Stimulated activated CD8-positive, alpha-beta memory T cell treated with anti-CD3 and anti-CD28 coated beads, Interleukin-7, amount 100 ng/mL, for 48 hours (primary cell): ENCODE measurements around the gene TM6SF1.
"Not testable (repeated sequence)": the region's sequence is repeated elsewhere in the genome, so short reads cannot be mapped to it uniquely, and the experiment has no call there.

ENCODE experiments used
- DNase-seq, 2 donors: peaks; one replicate each; pipeline ENCODE4 v3.0.0-alpha.2; 2020; ENCODE audit warnings: low read depth in 1 of 2; ENCODE audit errors: extremely low read depth in 1 of 2

The TM6SF1 gene

DNA sequence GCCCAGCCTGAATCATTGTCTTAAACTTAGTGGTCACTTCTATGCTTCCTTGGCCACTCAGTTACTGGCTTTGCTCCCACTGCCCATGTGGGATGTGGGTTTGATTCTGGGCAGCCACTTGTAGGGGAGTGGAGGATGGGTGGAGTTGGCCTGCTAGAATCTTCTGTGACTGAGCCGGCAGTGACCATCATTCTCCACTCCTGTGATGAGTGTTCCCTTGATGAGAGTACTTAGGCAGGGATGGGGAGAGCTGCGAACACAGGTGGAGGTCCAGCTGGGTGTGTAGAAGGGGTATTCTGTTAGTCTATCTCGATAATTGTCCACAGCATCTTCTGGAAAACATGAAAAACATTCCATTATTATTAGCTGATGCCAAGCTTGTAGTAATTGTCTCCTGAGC is 8.0 kb downstream of the TM6SF1 start:
- peak in 1 of 2 donors; percentile 11 for DNase-seq

DNA sequence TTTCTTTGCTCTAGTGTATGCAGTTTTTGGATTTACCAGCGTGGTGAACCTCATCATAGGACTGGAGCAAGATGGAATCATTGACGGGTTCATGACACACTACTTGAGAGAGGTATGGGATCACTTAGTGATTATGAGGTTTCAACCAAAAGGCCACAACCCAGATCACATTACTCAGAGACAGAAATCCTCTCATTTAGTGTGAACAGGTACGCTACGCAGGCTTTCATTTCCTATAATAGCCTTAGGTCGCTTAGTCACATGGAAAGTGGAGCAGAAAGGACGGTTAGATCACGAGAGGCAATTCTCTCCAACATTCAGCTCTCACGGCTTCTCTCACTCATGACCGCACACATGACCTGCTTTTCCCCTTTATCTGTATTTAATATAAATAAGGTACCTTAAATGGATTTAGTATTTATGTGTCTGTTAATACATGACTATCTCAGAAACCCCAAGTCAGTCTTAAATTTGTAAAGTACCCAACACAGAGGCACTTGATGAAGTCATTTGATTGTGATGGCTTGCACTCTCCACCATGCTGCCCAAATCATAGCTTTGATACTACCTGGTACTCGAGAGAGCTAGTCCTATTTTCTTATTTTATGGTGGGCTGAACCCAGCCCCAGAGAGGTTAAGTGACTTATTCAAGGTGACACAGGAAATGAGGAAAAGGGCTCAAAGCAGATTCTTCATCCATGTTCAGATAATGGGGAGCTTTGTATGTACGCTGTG is 8.6 kb downstream of the TM6SF1 start:
- peak in 1 of 2 donors; percentile 3 for DNase-seq

GRCh38 chr15:83118291-83118827 is 10.9 kb downstream of the TM6SF1 start:
- DNase-seq = no peak

DNA sequence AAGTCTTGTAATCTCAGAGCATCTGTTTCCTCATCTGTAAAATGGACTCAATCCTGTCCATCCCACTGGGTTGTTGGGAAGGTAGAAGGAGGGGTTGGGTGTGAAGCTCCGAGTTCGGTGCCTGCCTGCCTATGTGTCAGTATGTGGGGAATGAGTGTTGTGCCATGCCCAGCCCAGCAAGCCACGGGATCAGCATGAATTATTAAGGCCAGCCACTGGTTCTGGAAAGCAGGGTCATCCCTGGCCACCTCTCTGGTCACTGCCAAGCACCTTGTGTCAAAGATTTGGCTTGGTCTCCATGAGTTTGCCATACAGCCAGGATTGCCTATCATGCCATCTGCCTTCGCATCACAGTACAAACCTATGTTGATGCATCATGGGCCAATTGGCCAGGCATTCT is 11.5 kb downstream of the TM6SF1 start:
- DNase-seq = no peak

GRCh38 chr15:83119968-83120581 is 12.6 kb downstream of the TM6SF1 start:
- DNase-seq = no peak

- no peak for DNase-seq
Observed at GRCh38 chr15:83123529-83123928, 16.1 kb downstream of the TM6SF1 start.

DNA sequence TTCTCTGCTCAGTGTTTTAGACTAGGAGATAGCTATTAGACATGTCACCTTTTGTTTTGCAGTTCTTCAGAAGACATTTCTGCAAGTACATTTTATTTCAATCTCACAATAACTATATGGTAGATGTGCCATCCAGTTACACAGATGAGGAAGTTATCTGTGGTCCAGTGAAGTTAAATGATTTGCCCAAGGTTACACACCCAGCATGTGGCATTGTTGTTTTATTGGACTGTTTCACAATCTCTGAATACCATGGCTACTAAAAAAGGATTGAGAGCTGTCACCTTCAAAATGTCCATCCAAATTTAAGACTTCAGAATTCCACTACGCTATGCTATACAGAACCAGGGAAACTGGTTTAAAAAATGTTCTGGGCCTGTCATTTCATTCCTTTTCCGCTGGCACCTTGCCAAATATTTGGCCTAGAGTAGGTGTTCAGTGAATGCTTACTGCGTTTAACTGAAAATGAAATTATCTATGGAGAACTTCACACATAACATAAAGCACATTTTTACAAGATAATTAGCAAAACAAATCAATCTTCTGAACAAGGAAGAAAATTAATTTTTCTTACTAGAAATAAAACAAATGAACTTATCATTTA is 20.2 kb downstream of the TM6SF1 start:
- DNase-seq = no peak

DNA sequence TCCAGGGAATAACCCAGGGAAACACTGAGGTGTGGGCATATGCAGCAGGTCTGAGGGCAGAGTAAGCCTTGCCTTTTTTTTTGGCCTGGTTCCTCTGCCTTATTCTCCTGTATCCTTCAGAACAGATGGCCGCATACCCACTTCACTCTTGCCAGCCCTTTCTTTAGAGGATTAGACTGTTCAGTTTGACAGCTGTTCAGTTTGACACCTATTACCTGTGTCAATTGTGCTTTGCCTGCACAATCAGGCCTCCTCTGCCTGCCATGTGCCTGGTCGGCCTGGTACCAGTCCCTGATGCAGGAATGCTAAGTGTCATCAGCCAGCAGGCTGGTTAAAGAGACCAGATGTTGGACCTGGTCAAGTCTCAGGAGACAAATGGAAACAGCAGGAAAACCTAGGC is 22.3 kb downstream of the TM6SF1 start:
- DNase-seq = no peak

DNA sequence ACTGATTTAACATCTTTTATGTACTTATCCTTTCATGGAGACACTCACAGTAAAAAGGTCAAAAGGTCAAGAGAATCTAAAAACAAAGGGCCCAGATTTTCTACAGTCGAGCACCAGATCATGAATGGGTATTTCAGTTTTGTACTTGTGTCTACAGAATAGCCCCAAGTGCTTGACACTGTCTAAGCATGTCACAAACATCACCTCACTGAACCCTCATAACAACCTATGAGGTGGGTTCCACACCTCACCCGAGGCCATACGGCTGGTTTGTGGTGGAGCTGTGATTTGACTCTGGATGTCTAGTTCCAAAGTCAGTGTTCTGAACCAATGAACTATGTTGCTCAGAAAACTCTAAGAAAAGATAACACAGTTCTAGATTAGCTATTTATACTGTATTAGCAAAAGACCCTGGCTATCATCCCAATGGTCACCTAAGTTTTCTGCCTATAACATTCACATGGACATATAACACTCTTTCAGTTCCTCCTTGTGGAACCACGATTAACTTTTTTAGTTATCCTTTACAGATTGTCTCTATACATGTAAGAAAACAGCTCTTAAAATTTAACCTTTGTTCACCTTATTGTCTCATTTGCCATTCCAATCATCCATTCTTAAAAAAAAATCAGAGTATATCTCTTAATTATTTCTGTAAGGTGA is 25.5 kb downstream of the TM6SF1 start:
- no peak for DNase-seq

DNA sequence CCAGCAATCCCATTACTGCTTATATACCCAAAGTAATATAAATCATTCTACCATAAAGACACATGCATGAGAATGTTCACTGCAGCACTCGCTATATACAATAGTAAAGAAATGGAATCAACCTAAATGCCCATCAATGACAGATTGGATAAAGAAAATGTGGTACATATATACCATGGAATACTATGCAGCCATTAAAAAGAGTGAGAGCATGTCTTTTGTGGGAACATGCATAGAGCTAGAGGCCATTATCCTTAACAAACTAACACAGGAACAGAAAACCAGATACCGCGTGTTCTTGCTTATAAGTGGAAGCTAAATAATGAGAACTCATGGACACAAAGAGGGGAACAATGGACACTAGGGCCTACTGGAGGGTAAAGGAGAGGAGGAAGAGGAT is 34.7 kb downstream of the TM6SF1 start:
- DNase-seq = not testable (repeated sequence)

GRCh38 chr15:83144771-83145170 is 37.3 kb downstream of the TM6SF1 start:
- no peak for DNase-seq

DNA sequence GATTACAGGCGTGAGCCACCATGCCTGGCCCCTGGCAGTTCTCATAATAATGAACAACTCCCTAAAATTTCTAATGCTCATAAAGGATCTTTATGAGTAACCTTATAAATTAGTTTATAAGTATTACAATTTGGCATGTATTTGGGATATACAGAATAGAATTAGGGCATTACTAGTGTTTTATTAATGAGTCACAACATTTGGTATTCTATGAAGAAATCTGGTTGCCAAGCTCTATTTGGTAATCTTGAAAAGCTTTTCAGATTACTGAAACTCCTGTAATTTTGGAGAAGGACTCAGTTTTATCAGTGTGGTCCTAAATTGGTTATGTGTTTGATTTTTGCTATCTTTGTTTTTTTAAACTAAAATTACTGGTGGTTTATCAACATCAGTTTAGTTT is 45.8 kb downstream of the TM6SF1 start:
- no peak for DNase-seq

DNA sequence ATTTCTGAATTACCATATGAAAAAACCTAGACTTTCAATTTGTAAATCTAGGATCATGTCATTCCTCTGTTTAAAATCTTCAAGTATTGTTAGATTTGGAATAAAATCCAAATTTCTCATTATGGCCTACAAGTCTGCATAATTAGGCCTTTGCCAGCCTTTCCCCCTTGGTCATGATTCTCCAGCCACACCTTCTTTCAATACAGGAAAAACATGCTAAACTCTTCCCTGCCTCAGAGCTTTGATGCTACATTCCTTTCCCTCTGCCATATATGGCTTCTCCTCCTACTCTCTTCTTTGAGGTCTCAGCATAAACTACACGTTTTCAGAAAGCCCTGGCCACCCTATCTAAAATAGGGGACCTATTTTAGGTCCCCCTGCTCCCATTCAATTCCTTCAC is 48.5 kb downstream of the TM6SF1 start:
- no peak for DNase-seq

DNA sequence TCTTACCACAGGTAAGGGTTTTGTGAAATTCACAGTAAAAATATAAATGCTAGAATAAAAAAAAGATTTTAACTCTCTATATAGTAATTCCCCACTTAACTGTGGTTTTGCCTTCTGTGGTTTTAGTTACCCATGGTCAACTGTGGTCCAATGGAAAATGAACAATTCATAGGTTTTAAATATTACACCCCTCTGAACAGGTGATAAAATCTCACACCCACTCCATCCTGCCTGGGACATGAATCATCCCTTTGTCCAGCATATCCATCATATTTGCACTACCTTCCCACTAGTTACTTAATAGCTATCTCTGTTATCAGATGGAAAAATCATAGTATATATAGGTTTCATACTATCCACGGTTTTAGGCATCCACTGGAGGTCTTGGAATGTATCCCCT is 50.9 kb downstream of the TM6SF1 start:
- DNase-seq = no peak

DNA sequence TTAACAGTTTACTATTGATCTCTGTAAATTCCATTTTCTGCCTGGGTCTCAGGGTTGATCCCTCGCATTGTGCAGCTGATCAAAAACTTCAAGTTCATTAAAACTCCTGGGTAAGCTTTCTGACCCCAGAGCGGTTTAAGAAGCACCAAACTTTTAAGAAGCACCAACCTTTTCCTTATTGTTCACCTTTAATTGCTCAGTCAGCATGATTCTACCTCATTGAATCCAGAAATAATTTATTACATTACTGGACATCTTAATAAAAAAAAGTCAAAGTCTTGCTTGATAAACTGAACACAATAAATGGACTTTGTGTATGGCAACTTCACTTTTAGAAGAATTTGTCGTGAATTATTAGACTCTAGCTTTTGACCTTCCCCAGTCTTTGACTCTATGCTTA is 53.3 kb downstream of the TM6SF1 start:
- DNase-seq = no peak

DNA sequence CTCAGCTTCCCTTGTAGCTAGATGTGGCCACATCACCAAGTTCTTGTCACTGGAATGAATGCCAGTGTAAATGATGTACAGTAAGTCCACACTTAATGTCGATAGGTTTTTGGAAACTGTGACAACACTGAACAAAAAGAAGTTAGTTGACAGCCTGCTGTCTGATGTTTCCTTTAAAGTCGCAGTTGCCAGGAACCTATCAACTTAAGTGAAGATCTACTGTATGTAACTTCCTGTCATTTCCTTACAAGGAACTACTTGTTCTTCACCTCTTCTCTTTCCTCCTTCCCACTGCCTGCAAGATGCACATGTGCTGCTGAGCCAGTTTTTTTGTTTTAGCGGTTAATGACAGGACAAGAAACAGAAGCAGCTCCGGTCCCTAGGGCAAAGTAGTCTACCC is 55.6 kb downstream of the TM6SF1 start:
- no peak for DNase-seq

- DNase-seq = no peak
Observed at GRCh38 chr15:83164111-83164770, 56.8 kb downstream of the TM6SF1 start.

DNA sequence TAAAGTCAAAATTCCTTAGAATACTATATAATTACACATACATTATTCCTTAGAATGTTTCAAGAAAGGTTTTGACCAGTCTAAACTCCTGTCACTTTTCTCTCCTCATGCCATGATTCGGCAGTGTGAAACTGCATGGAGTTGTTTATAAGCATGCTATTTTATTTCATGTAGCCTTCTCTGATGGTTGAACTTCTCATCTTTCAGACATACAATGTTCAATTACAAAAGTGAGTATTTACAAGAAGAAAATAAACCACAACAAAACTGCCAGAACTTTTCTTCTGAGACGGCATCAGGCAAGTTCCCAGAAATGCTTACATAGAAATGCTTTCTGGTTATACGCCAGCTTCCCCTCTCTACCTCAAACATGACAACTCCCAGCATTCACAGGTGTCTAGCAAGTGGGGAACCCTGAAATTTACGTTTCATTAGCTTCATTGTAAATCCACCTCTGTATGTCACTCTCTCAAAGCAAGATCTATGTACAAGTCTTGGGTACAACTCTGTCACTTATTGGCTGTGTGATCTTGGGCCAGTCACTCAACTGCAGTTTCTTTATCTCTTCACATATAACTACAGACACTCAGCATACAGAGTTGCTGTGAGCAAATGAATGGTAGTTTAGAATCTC is 57.4 kb downstream of the TM6SF1 start:
- no peak for DNase-seq

GRCh38 chr15:83166218-83166617 is 58.8 kb downstream of the TM6SF1 start:
- DNase-seq = no peak

GRCh38 chr15:83166830-83167229 is 59.4 kb downstream of the TM6SF1 start:
- DNase-seq = no peak

DNA sequence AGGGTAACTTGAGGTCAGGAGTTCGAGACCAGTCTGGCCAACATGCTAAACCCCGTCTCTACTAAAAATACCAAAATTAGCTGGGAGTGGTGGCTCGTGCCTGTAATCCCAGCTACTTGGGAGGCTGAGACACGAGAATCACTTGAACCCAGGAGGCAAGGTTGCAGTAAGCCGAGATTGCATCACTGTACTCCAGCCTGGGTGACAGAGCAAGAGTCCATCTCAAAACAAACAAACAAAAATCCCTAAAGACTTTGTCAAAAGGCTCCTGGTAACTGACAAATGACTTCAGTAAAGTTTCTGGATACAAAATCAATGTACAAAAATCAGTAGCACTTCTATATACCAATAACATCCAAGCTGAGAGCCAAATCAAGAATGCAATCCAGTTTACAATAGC is 62.1 kb downstream of the TM6SF1 start:
- DNase-seq = not testable (repeated sequence)
